Measurements from ENCODE around the gene CKAP2L.

- no peak for TF ChIP-seq POLR2A (IDR thresholded peaks at IDR 0.05; ENCODE audit: low read depth, low read length)
- no peak for TF ChIP-seq MYC (IDR thresholded peaks at IDR 0.05; ENCODE audit: low read depth, low read length)
- TF ChIP-seq CTCF (IDR thresholded peaks at IDR 0.05; ENCODE audit: extremely low read depth in 1 of 2, insufficient read depth in 1 of 2, low read depth in 1 of 2, low read length in 2 of 2): no peak
- TF ChIP-seq EZH2 (IDR thresholded peaks at IDR 0.05; ENCODE audit: borderline replicate concordance, low read depth, low read length, severe bottlenecking): no peak
- no peak for TF ChIP-seq POLR2AphosphoS5 (IDR thresholded peaks at IDR 0.05; ENCODE audit: insufficient read depth, low read depth, low read length)
These were observed 31.0 kb downstream of the CKAP2L start for GRCh38 chr2:112733456-112733855.

Measured in endothelial cell of umbilical vein (primary cell).